Middle frontal gyrus (tissue), 1 donor: ENCODE data around the gene COL23A1.

ENCODE experiments used
- DNase-seq: peaks from one replicate; pipeline ENCODE4 v3.0.0-alpha.2; 2015; ENCODE audit warnings: low spot score; ENCODE audit errors: extremely low spot score

The COL23A1 gene

GRCh38 chr5:178347956-178348355, 242.2 kb downstream of the COL23A1 start:
- no peak for DNase-seq

GRCh38 chr5:178346607-178347334, 243.4 kb downstream of the COL23A1 start:
- DNase-seq = no peak

- no peak for DNase-seq
Observed at GRCh38 chr5:178343306-178343705, 246.9 kb downstream of the COL23A1 start.

GRCh38 chr5:178341851-178342140, 248.4 kb downstream of the COL23A1 start:
- DNase-seq = no peak

- no peak for DNase-seq
Observed at GRCh38 chr5:178341091-178341850, 248.9 kb downstream of the COL23A1 start.

GRCh38 chr5:178340637-178341036, 249.6 kb downstream of the COL23A1 start:
- DNase-seq = no peak

- no peak for DNase-seq
Observed at GRCh38 chr5:178340187-178340586, 250.0 kb downstream of the COL23A1 start.

- DNase-seq = no peak
Observed at GRCh38 chr5:178339272-178339671, 250.9 kb downstream of the COL23A1 start.

GRCh38 chr5:178338750-178339144, 251.4 kb downstream of the COL23A1 start:
- no peak for DNase-seq

GRCh38 chr5:178338126-178338749, 252.0 kb downstream of the COL23A1 start:
- DNase-seq = no peak

GRCh38 chr5:178337334-178337741, 252.9 kb downstream of the COL23A1 start:
- no peak for DNase-seq

- DNase-seq = no peak
Observed at GRCh38 chr5:178336889-178337288, 253.3 kb downstream of the COL23A1 start.

- no peak for DNase-seq
Observed at GRCh38 chr5:178335302-178336030, 254.7 kb downstream of the COL23A1 start.

GRCh38 chr5:178334861-178335260, 255.3 kb downstream of the COL23A1 start:
- DNase-seq = no peak

GRCh38 chr5:178333821-178334481, 256.2 kb downstream of the COL23A1 start:
- no peak for DNase-seq

- DNase-seq = no peak
Observed at GRCh38 chr5:178332210-178332641, 258.0 kb downstream of the COL23A1 start.

- peak; percentile 71 for DNase-seq
Observed at GRCh38 chr5:178331491-178331996, 258.6 kb downstream of the COL23A1 start.

- DNase-seq = no peak
Observed at GRCh38 chr5:178330791-178331404, 259.3 kb downstream of the COL23A1 start.

GRCh38 chr5:178328826-178329730, 261.1 kb downstream of the COL23A1 start:
- no peak for DNase-seq
